GM19452 (cell line): ENCODE measurements around the gene DNAJC15.
"Not testable (repeated sequence)": the region's sequence is repeated elsewhere in the genome, so short reads cannot be mapped to it uniquely, and the experiment has no call there.

Experiments
- ATAC-seq: cut with Tn5 transposase; IDR thresholded peaks from one replicate; pipeline ENCODE4 v1.9.1; 2021; ENCODE audit not compliant: unreplicated experiment

Gene DNAJC15

GRCh38 chr13:43023289-43023963 is at the start of gene DNAJC15:
DNAJC15 (plus strand) TSS chr13:43023586; CDS start chr13:43023627, 41 bp downstream.
- ATAC-seq, result peak; percentile 82

GRCh38 chr13:42976066-42976465 is 47.3 kb upstream of the DNAJC15 start:
- no peak for ATAC-seq

- ATAC-seq, result no peak
Observed at GRCh38 chr13:42977219-42977659, 46.1 kb upstream of the DNAJC15 start.

- ATAC-seq, result no peak
Observed at GRCh38 chr13:42981317-42981716, 42.1 kb upstream of the DNAJC15 start.

- ATAC-seq, result no peak
Observed at GRCh38 chr13:42981853-42982252, 41.5 kb upstream of the DNAJC15 start.

- ATAC-seq, result no peak
Observed at GRCh38 chr13:42984026-42984425, 39.4 kb upstream of the DNAJC15 start.

DNA sequence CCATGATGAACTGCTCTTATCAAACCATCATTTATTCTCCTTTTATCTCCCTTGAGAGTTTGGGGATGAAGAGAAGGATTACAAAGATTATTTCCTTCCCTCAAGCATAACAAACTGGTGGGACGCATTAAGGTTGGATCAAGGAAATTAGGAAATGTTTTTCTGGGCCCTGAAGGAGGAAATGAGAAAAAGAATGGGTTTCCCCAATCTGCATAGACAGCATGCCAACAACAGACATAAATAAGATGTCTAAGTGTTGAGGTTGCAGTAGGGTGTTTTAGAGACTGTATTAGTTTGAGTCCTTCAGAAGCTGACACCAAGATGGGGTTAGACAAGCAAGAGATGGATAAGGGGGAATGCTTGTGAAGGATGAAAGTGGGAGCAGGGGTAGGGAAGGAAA is 38.7 kb upstream of the DNAJC15 start:
- ATAC-seq, result no peak

GRCh38 chr13:42985312-42986175 is 37.8 kb upstream of the DNAJC15 start:
- no peak for ATAC-seq

- no peak for ATAC-seq
Observed at GRCh38 chr13:42986176-42986574, 37.2 kb upstream of the DNAJC15 start.

DNA sequence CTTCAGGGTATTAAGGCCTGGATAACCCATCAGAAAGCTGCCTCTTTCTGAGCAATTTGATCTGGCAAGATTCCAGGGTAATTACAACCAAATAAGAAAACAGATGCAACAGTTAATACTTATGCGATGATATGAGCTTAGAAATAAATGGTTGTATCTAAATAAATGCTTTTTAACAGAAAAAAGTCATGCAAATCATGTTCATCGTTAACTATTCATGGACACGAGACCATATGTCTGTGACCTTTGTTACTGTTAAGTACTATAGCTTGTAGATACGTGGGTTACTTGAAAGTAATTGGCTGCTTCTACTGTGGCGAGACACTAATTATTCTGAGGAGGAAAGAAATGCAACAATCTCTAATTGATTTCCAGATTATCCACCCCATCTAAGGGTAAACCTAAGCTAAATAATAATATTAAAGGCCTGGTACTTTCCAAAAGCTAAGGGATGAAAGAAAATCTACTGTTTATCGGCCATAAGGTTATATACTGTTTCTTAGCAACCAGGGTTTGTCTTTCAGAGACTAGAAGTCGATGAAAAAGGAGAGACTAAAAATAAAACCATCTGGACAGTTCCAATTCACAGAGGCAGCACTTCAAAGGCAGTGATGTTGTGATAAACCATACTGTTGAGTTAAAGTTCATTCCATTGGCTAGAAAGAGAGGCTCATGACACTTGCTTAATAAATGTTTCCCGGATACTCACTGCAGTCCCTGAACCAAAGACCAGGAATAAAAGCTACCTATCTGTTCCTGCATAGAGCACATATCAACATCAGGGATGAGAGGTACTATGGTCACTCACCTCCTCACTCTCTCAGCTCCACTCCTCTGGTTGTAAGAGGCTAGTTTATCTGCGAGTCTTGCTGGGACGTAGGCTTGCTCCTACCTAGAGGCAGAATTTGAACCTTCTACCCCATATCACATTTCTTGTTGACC is 32.8 kb upstream of the DNAJC15 start:
- ATAC-seq, result no peak

GRCh38 chr13:42991233-42991897 is 32.0 kb upstream of the DNAJC15 start:
- not testable (repeated sequence) for ATAC-seq

- ATAC-seq, result peak; percentile 76
Observed at GRCh38 chr13:42991898-42992763, 31.3 kb upstream of the DNAJC15 start, which contains the start of gene EPSTI1. EPSTI1 (minus strand) TSS chr13:42992241; CDS start chr13:42992165, 76 bp downstream.

DNA sequence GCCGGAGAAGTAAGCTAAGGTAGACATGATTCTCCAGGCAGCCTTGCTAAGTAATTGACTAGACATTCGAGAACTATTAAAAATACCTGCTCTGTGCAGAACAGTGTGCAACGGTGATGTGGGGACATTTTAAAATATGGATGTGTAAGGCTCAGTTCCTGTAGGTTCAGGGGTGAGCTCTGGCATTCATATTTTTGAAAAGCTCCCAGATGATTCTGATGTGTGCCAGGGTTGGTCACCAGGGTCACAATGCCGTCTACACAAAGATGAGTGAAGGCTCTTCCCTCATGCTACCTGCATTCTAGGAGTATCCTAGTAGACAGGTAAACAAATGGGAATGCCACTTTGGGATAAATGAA is 30.6 kb upstream of the DNAJC15 start:
- peak; percentile 3 for ATAC-seq

DNA sequence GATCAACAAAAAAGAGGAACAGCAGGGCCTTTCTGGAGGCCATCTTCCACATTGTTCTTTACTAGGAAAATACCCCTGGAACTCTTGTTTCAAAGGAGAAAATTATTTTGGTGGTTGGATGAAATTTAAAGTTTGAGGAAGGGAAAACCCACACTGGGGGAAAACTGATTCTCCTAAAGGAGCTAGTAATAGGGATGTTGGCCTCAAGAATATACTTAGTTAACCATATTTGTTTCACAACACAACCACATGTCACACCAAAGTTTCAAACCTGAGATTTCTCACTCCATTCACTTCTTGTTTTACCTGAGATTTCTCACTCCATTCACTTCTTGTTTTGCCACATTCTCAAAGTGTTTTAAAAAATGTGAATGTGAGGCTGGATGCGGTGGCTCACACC is 28.5 kb upstream of the DNAJC15 start:
- no peak for ATAC-seq

DNA sequence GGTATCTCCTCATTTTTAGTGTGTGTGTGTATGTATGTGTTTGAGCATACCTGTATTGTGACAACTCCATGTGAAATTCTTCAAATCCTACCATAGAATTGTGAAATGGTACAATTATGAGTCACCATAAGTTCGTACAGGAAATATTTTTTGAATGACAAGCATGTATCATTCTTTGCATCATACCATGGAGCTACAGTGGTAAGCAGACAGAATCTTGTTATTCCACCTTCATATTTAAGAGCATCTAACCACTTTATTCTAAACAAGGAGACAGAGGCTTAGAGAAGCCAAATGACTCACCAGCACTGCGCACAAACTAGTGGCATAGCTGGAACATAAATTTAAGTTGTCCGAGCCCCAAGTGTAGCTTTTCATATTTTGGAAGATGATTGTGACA is 26.8 kb upstream of the DNAJC15 start:
- ATAC-seq, result no peak

DNA sequence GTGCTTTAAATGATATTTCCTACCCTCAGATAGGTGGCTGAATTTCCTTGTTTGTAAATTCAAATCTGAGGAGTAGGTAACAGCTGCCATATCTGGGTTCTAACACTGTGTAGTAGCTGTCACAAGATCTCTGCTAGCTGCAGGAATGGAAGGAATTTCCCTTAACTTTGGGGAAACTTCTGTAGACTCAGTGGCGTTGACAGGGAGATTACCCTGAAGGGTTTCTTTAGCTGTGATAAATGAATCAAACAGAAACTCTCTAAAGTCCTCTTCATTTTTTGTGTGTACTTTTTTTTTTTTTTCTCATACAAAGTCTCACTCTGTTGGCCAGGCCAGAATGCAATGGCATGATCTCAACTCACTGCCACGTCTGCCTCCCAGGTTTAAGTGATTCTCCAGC is 26.0 kb upstream of the DNAJC15 start:
- no peak for ATAC-seq

DNA sequence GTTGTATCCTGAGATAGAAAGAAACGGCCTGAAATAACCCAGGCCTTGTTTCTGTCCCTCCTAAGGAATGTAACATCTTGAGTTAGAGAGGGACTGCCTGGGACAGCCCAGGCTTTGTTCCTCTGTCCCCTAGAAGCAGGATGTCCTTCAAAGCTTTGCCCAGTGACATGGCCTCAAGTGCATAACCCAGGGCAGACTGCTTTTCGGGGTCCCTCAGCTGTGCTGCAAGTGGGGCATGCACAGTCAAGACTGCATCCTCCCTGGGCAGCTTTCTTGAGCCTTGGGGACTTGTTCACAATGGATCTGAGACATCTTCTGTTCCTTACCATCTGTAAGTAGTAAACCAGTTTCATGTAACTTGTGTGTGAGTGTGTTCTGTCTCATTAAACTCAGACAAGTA is 23.9 kb upstream of the DNAJC15 start:
- ATAC-seq, result no peak

- ATAC-seq, result no peak
Observed at GRCh38 chr13:43000676-43001075, 22.7 kb upstream of the DNAJC15 start.

DNA sequence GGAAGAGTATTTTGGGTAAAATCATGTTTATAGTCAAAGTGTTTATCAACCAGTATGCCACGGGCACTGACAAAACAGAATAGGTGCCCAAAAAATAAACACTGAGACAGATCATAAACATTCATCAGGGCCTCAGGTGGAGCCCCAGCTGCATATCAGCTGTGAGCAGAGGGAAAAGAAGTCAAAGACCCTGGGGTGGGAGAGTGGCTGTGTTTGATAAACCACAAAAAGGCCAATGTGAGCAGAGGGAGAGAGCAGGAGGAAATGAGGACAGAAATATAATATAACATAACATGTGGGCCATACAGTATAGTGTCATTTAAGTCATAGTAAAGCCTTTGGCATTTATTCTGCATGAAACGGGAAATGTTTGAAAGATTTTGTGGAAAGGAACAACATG is 21.4 kb upstream of the DNAJC15 start:
- ATAC-seq, result no peak

DNA sequence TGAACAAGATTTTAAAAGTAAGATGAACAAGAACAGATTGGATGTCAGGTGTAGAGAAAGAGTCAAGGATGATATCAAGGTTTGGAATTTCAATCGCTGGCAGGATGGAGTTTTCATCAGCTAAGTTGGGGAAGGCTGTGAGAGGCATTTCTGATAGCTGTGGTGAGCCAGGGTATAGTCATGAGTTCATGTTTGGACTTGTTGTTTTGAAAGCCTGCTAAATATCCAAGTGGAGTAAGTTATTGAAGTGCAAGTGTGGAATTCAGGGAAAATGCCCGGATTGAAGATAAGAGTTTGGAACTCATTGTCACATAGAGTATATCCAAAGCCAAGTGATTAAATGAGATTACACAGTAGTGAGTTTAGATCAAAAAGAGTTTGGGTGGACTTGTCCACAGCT is 20.4 kb upstream of the DNAJC15 start:
- ATAC-seq, result no peak
